HTERT RPE-1 (cell line): Measurements from ENCODE around the gene ADNP.

Source experiments
- in situ Hi-C: fragments of 300-500 bp; cut with MboI; formaldehyde crosslinking; loops from 4 replicates; pipeline ENCODE4 v1.14.3; 2020; ENCODE audit warnings: low sequenced_read_pairs

Gene ADNP

DNA sequence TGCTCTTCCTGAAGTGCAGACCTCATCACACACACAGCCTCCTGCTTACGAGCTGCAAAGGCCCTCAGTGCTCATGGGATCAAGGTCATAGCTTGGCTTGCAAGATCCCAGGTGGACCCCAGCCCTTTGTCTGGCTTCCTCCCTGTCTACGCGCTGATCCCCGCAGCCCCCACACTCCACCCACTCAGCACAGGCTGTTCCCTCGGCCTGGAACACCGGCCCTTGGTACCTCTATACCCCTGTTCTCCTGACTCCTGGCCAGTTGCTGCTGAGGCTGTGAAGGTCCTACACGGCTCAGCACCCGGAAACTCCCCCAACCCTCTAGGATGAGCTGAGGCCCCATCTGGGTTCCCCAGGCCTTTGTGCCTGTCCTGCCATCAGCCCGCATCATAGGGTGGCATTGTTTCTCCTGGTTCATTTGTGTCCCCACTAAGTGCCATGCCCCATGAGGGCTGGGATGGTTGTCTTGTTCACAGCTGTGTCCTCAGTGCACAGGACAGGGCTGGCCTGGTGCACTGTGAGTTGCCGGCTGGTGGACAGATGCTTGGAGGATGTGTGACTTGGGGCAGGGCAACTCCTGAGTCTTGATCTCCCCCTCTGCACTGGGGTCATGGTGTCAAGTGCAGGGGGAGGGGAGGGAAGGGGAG lies 57.0 kb downstream of the ADNP start:
- in situ Hi-C loops, result no loop called here

DNA sequence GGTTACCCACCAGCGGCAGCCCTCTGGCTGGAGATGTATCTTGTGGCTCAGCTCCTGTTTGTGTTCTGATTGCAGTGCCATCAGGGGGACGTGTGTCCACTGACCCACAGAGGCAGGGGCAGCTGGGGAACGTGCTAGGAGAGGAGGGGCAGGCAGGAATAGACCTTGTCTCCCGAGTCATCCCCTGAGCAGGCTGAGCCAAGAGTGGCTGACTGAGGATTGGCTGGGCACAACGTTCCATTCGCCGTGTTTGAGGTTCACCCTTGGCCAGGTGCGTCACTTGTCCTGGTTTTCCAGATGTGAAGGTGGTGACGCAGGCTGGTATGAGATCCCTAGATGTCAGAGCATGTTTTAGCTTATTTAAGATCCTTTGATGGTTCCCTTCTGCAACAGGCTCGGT lies 57.7 kb downstream of the ADNP start:
- in situ Hi-C loops, result no loop called here

DNA sequence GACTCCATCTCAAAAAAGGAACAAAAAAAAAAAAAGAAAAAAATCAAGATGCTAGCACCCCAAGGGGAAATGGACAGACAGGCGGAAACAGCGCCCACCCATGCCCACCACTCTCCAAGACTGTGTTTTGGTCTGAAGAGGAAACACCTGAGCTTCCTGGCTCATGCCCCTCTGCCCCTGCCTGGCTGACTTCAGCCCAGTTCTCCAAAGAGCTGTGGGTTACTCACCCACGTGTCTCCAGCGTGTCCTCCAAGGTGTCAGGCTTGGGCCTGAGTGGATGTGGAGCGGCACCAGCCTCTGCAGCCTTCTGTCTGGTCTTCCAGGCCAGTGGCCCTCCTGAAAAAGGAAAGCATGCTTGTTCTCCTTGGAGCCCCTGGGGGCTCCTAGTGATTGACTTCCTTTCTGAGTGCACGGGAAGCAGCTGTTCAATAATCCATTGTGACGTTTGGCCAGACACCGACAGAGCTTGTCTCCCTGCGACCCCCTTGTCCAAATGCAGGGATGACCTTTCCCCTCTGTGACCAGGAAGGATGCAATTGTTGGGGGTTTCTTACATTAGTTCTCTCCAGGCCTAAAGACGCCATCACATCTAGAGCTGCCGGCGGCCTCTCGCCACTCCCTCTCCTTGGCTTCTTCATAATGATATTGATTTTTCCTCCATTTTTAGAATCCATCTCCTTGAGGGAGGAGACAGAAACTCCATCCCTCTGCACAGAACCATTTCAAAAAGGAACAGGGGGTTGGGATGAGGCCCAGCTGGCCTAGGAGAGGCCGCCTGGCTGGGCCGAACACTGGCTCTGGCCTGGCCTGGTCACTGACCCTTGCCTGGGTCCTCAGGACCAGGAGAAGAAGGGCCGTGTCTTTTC lies 58.4 kb downstream of the ADNP start:
- in situ Hi-C loops, result no loop called here

DNA sequence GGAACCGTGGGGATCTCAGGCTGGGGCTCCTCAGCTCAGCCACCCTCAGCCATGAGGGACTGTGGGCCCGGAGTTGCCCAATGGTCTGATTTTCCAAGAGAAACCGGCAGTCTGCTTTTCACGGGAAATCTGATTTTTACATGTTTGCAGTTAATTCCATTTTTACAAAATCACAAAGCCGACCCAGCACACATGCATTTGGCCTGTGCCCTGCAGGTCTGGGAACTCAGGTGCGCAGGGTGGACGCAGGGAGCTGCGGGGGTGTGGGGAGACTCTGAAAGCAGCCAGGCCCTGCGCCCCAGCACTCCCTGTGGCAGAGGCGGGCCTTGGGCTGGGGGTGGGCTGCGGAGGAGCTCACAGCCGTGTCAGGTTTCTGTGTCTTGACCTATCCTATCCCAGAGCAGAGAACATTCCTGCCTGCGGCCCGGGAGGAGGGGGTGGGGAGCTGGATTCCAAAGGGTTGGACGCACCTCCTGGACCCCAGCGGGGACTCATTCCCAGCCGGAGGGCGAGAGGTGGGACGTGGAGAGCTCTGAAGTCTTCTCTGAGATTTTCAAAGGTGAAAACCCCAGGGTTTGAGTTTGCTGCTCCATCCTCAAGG lies 60.6 kb downstream of the ADNP start:
- in situ Hi-C loops, result no loop called here

DNA sequence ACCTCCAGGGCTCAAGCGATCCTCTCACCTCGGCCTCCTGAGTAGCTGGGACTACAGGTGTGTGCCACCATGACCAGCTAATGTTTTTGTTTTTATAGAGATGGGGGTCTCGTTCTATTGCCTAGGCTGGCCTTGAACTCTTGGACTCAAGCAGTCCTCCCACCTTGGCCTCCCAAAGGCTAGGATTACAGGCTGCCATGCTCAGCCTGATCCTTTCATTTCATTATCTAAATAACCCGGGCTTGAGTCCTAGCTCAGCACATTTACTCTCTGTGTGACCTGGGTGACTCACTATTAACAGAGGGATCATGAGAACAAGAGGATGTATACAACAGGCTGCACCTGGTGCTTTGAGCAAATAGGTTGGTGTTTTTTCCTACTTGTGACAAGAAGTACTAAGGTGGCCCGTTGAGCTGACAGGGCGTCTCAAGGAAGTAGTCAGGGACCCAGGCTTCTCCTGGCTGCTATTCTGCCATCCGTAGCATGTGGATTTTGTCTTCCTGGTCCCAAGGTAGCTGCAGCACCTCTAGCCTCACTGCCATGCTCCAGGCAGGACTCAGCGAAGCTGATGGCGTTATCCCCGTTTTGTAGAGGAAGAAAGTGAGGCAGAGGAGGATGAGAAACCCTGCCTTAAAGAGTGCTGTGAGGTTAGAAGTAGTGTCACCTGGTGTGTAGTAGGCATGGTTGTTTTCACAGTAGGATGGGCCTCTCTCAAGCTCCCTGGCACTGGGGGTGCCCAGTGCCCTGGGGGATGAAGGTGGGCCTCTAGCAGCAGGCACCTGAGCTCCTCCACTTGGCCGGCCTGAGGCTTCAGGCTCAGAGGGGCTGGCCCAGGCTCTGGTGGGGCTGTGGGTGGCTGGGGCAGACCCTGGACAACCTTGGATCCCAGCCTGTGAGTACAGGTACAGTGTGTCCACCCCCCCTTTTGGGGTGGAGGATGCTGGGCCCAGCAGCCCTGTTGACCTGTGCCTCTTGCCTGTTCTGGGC lies 62.4 kb downstream of the ADNP start:
- in situ Hi-C loops, result no loop called here

DNA sequence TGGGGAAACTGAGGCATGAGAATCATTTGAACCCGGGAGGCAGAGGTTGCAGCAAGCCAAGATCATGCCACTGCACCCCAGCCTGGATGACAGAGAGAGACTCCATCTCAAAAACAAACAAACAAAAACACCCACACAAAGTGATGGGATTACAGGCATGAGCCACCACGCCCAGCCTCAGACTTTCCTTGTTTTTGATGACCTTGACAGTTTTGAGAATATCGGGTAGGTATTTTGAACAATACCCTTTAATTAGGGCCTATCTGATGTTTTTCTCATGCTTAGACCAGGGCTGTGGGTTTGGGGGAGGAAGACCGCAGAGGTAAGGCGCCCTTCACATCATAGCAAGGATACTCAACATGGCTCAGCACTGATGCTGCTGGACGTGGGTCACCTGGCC lies 63.4 kb downstream of the ADNP start:
- in situ Hi-C loops, result no loop called here

DNA sequence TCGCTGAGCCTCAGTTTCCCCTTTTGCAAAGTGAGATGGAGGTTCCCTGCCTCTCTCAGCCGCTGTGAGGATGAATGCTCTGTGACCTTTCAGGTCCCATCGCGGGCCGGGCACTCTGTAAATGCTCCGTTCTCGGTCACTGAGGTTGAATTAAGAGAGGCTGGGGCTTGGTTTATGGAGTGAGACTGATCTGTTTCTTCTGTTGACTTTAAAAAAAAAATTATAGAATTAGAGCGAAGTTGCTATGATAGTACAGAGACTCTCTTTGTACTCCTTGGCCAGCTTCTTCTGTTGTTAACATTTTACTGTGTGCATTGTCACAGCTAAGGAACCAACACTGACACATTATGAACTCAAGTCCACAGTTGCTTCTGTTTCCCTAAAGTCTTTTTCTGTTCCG lies 64.4 kb downstream of the ADNP start:
- in situ Hi-C loops, result no loop called here

DNA sequence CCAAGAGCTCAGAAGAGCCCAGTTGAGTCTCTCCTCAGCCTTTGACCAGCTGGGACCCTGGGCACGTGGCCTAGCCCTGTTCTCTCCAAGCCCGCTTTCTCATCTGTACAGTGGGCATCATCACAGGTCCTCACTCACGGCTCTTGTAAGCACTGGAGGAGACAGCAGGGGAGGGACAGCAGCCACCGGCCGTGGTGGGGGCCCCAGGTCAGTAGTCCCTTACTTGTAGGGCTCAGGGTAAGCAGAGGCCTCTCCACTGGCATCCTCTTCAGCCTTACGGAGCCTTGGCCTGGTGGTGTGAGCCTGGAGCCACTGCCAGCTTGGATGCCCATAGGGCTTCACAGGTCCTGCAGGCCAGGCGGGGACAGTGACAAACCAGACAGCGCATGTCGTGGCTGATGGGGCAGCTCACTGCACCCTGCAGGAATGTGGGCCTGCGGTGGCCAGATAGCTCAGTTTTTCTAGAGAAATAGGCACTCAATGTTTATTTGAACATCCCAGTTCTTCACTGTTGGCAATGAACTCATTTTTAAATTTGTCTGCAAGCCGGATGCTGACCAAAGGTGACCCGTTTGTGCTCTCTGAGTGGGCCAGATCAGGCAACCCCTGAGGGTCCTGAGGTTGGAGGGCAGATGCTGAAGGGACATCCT lies 65.1 kb downstream of the ADNP start:
- in situ Hi-C loops, result no loop called here

DNA sequence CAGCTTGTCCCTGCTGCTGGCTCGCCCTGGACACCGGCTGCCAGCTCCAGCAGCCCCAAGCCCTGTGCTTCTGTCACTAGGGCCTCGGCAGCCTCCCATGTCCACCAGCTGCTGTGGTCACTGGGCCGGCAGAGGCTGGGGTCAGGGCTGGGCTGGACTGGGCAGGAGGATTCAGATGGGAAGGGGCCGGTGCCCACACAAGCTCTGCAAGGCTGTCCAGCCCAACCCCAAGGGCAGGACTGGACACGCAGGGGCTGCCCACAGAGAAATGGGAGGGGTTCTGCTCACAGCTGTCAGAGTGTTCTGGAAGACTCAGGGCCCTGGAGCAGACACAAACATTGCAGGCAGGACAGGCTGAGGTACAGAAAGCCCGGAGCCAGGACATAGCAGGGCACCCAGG lies 65.6 kb downstream of the ADNP start:
- in situ Hi-C loops, result no loop called here

DNA sequence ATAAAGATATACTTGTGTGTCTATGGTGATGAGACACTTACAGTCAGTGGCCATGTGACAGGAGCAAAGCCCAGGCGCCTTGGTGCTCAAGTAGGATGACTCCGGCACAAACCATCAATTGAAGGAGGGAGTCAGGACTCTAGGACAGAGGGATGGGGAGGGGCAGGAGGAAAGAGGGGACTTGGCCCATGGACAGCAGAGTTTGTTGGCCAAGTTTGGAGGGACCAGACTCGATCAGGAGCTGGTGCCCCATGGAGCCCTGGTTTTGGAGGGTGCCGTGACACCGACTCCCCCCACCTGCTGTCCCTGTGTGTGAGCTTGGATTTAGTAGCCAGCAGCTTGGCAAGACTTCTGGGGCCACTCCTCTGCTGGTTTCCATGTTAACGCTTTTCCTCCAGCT lies 66.1 kb downstream of the ADNP start:
- in situ Hi-C loops, result no loop called here

DNA sequence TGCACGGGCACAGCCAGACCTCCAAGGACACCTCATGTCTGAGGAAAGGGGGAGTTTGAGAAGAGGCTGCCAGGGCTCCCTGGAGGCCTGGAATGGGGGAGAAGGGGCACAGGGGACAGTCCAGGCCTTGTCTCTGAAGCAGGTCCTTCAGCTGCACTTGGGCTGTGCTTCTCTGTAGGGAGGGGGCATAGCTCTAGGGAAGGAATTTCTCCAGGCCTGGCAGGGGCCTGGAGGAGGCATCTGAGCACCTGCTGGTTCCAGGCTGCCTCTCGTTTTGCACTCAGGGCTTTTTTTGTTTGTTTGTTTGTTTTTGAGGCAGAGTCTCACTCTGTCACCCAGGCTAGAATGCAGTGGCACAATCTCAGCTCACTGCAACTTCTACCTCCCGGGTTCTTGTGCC lies 68.7 kb downstream of the ADNP start:
- in situ Hi-C loops, result no loop called here

DNA sequence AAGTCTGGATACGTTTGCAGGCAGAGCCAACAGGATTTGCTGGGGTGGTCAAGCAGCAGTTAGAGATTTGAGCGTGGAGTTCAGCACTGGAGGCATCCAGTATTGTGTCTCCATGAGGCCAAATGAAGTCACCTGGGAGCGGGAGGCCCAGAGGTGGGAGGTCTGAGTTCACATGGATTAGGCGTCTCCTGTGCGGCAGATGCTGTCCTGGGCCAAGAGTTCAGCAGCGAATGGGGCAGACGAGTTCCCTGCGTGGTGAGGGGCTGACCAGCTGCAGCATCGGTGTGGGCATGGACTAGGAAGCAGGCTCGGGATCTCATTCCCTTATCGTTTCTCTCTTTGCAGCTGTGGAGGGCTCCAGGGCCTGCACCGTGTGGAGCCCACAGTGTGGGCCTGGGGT lies 70.2 kb downstream of the ADNP start:
- in situ Hi-C loops, result no loop called here

DNA sequence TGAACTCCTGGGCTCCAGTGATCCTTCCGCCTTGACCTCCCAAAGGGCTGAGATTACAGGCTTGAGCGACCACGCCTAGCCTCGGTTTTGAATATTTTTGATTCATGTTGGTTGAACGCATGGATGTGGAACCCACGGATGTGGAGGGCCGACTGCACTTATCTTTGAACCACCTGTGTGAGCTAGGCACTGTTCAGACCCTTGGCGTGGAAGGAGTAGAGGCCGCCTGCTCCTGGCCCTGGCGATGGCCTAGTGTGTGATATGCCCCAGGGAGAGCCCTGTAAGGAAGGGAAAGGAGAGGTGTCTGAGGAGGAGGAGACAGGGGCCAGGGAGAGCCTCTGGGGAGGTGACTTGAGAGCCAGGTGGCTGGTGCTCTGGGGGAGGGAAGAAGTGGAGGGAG lies 72.1 kb downstream of the ADNP start:
- in situ Hi-C loops, result no loop called here

DNA sequence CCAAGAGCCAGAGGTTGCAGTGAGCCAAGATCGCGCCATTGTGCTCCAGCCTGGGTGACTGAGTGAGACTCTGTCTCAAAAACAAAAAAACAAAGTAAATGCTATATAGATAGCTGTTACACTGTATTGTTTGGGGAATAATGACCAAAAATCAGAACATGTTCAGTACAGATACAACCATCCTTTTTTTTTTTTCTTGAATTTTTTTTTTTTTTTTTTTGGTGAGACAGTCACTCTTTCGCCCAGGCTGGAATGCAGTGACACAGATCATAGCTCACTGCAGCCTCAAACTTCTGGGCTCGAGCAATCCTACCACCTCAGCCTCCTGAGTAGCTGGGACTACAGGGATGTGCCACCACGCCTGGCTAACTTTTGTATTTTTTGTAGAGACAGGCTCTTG lies 72.7 kb downstream of the ADNP start:
- in situ Hi-C loops, result no loop called here

DNA sequence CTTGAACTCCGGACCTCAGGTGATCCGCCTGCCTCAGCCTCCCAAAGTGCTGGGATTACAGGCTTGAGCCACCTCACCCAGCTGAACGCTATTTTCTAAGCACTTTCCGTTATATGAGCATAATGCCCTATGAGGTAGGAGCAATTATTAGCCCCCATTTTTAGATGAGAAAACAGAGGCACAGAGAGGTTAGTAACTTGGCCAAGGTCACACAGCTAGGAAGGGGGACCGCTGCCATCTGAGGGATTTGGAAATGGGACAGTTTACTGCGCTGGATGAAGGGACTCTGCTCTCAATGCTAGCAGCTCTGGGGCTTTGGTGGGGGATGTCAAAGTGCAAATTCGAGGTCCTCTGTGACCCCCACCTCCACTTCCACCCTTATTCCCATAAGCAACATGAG lies 73.9 kb downstream of the ADNP start:
- in situ Hi-C loops, result no loop called here

DNA sequence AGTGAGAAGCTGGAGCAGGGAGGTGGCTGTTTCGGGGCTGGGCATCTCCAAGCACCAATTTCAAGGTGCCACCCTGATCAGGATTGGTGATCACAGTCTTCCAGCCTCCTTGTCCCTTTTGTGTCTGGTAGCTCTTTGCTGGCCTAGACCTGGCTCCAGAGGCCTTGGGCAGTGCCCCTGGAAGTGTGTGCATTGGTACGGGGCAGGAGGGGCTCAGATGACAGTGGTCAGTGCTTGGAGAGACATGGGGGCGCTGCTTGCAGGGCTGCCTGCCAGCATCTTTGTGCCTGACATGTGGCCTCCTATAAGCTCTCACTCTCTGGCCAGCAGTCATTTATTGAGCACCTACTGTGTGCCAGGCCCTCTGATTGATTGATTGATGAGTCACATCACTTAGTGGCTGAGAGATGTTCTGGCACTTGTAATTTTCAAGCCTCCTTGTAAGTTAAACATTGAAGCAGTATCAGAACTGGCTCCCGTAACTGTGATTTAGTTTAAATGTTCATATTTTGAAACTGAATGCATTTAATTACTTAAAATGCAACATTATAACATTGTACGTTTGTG lies 74.7 kb downstream of the ADNP start:
- in situ Hi-C loops, result no loop called here

DNA sequence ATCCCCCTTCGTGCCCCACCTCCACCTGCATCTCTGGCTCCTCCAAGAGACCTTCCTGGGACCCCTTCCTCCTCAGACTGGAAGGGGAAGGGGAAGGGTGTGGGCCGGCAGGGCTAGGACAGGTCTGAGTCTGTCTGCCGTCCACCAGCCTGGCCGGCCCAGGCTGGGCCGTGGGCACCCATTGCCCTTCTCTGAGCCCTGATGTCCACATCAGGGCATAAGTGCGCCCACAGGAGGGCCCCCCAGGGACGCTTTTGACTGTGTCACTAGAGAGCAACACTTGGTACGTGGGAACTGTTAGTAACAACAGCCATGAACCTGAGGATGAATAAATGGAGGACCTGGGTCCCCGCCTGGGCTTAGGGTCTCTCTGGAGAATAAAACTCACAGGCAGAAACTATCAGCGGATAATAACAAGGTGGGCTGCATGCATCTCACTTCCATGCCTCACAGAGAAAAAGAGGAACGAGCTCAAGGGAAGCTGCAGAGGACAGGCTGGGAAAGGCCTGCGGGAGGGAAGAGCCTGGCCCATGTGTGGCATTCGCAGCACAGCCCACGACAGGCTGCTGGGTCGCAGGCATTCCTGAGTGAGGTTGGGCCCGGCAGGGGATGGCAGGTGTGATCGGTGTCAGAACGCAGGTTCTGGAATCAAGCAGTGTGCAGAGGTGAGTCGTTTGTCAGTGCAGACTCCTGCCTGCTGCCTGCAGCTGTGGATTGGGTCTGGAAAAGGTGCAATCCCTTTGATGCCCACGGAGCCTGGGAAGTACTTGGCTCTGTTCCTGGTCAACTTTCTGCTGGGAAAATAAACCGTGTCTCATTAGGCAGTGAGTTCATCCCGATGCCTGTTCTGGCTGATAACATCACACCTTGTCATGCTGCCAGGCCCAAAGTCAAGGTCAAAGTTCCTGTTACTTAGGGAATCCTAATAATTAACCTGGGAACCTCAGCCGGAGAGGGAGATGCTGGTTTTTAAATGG lies 75.5 kb downstream of the ADNP start:
- in situ Hi-C loops, result no loop called here

DNA sequence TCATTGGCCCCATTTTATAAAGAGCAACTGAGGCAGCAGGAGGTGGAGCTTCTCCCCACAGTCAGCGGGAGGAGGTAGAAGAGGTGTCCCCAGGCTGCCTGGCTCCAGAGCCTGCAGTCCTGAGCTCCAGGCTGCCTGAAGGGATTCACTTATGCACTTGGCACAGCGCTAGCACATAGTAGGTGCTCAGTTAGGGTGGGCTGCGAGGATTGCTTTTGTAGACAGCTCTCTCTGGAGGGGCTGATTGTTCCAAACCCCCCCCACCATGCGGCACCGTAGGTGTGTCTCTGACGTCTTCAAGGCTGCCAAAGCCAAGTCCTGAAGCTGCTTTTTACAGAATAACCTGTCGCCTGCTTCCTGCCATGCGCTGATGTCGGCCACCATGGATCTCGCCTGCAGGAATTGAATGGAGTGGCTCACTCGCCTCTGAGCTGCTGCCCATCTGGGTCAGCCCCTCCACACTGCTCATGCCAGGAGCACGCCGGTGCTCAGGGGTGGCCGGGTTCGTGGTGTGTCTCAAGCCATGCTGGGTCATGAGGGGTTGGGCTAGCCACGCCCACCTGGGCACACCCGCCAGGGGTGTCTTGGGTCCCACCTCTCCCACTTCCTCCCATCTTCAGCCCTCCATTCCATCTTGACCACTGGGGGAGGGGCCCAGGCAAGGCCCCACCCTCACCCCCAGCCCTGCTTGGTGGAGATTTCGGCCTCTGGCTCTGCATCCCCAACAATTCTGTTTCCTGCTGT lies 76.6 kb downstream of the ADNP start:
- in situ Hi-C loops, result no loop called here
